Activated T-cell treated with anti-CD3 and anti-CD28 coated beads, Interleukin-2, amount 50 U/mL, for 72 hours (primary cell): ENCODE results near the gene DNAH12. TPM values are rescaled to one million over a fixed set of nuclear protein-coding genes. Genes with fewer than 3 reads are reported as not detected.

Experiments
- ATAC-seq, 2 donors: fragments of 150-1000 bp; cut with Tn5 transposase; replicated peaks in 1 of 2; 2 replicates each; pipeline ENCODE4 v1.10.0; 2021; ENCODE audit warnings: moderate library complexity in 2 of 2, mild to moderate bottlenecking in 1 of 2
- DNase-seq, 2 donors: peaks; one replicate each; pipeline ENCODE4 v3.0.0; 2021 to 2022; ENCODE audit warnings: mixed read lengths in 1 of 2
- H3K27ac Mint-ChIP-seq: one replicate; pipeline ENCODE4 v1.8.0; 2022; ENCODE audit warnings: mild to moderate bottlenecking, moderate library complexity, mixed read lengths
- H3K27me3 Mint-ChIP-seq: one replicate; pipeline ENCODE4 v1.8.0; 2022; ENCODE audit warnings: low read depth, mixed read lengths
- H3K36me3 Mint-ChIP-seq, 2 donors: one replicate each; pipeline ENCODE4 v1.8.0; 2022; ENCODE audit warnings: mixed read lengths in 2 of 2, mild to moderate bottlenecking in 1 of 2; ENCODE audit not compliant: insufficient read depth in 2 of 2
- H3K4me1 Mint-ChIP-seq: one replicate; pipeline ENCODE4 v1.8.0; 2022; ENCODE audit warnings: low read depth, mixed read lengths
- H3K4me3 Mint-ChIP-seq, 2 donors: one replicate each; pipeline ENCODE4 v1.8.0; 2022; ENCODE audit warnings: mild to moderate bottlenecking in 2 of 2, mixed read lengths in 2 of 2, moderate library complexity in 2 of 2
- H3K9me3 Mint-ChIP-seq, 2 donors: one replicate each; pipeline ENCODE4 v1.8.0; 2022; ENCODE audit warnings: mixed read lengths in 2 of 2
- total RNA-seq, 2 donors: library from RNA; stranded (reverse); gene quantifications; one replicate each; pipeline ENCODE4 v1.2.3, GENCODE V29; 2022

The DNAH12 gene
- total RNA-seq, 2 donors from 2014 or later: 0.21 to 0.26 TPM

DNA sequence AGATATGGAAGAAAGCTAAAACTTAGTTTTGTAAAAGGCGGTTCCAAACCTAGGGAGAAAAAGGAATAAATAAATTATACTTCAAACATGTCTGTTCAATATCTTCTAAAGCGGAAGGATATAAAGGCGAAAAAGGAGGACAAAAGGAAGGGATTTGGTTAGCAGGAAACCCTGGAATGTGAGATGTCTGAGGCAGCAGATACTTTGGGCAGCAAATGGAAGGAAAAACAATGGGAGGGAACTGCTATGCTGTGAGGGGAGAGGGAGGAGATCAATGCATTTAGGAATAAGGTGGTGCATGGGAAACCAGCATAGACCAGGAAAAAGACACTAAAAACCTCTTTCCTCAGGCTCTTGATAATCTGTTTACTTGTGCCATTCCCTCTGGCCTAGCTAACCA is 120.8 kb downstream of the DNAH12 start:
- no peak for DNase-seq
- Mint-ChIP-seq H3K4me3 (no peak overlapping the region), H3K9me3 (no peaks in the 10 kb centered on the region), H3K27ac (no peak overlapping the region), H3K27me3 (no peaks in the 10 kb centered on the region), H3K4me1 (no peaks in the 10 kb centered on the region), H3K36me3 (no peaks in the 10 kb centered on the region)
- ATAC-seq: no peak

- Mint-ChIP-seq H3K36me3 (no peaks in the 10 kb centered on the region), H3K4me1 (no peaks in the 10 kb centered on the region), H3K27ac (no peak overlapping the region), H3K9me3 (no peaks in the 10 kb centered on the region), H3K4me3 (no peak overlapping the region), H3K27me3 (no peaks in the 10 kb centered on the region)
- DNase-seq (no peak), ATAC-seq (no peak)
These were observed 122.8 kb downstream of the DNAH12 start for GRCh38 chr3:57421336-57421735.

GRCh38 chr3:57420001-57420400 is 124.1 kb downstream of the DNAH12 start:
- no peaks in the 10 kb centered on the region for H3K9me3 Mint-ChIP-seq
- H3K4me1 Mint-ChIP-seq: no peaks in the 10 kb centered on the region
- H3K36me3 Mint-ChIP-seq: no peaks in the 10 kb centered on the region
- no peak overlapping the region for H3K27ac Mint-ChIP-seq
- DNase-seq (no peak), ATAC-seq (no peak)
- H3K27me3 Mint-ChIP-seq: no peaks in the 10 kb centered on the region
- H3K4me3 Mint-ChIP-seq: no peak overlapping the region

GRCh38 chr3:57411715-57412114 is 132.4 kb downstream of the DNAH12 start:
- Mint-ChIP-seq H3K27me3 (no peaks in the 10 kb centered on the region), H3K4me3 (no peak overlapping the region), H3K9me3 (no peaks in the 10 kb centered on the region), H3K36me3 (no peaks in the 10 kb centered on the region), H3K27ac (no peak overlapping the region), H3K4me1 (no peaks in the 10 kb centered on the region)
- ATAC-seq (no peak), DNase-seq (no peak)

- DNase-seq (no peak), ATAC-seq (no peak)
- Mint-ChIP-seq H3K27me3 (no peaks in the 10 kb centered on the region), H3K36me3 (no peaks in the 10 kb centered on the region), H3K4me1 (no peaks in the 10 kb centered on the region), H3K4me3 (no peak overlapping the region), H3K27ac (no peak overlapping the region), H3K9me3 (no peaks in the 10 kb centered on the region)
These were observed 134.7 kb downstream of the DNAH12 start for GRCh38 chr3:57409471-57409870.

DNA sequence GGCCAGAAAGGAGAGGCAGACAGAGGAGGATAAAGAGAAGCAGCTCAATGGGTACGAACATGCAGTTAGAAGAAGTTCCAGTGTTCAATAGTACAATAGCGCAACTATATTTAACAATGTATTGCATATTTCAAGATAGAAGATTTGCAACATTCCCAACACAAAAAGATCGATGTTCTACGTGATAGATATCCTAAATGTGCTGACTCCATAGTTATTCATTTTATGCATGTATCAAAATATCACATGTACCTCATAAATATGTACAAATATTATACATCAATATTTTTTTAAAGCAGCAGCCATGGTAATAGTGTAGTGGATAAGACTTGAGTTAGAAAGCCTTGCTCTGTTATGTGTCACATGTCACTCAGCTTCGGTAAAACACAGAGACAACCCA is 141.5 kb downstream of the DNAH12 start:
- ATAC-seq (no peak), DNase-seq (no peak)
- Mint-ChIP-seq H3K27ac (no peak overlapping the region), H3K4me1 (peaks cover 5% of the 10 kb centered on the region), H3K4me3 (no peak overlapping the region), H3K27me3 (no peaks in the 10 kb centered on the region), H3K9me3 (no peaks in the 10 kb centered on the region), H3K36me3 (no peaks in the 10 kb centered on the region)

- Mint-ChIP-seq H3K36me3 (no peaks in the 10 kb centered on the region), H3K4me3 (peak overlapping the region; percentile 1 to 15), H3K4me1 (peaks cover 16% of the 10 kb centered on the region), H3K9me3 (no peaks in the 10 kb centered on the region), H3K27me3 (no peaks in the 10 kb centered on the region), H3K27ac (no peak overlapping the region)
- peak; percentile 67 to 71 for DNase-seq
- peak; percentile 99 for ATAC-seq
These were observed 146.7 kb downstream of the DNAH12 start for GRCh38 chr3:57397175-57398026.

GRCh38 chr3:57393977-57394376 is 150.2 kb downstream of the DNAH12 start:
- peaks cover 16% of the 10 kb centered on the region for H3K4me1 Mint-ChIP-seq
- H3K9me3 Mint-ChIP-seq: no peaks in the 10 kb centered on the region
- no peak for ATAC-seq
- DNase-seq: no peak
- no peak overlapping the region for H3K4me3 Mint-ChIP-seq
- H3K27me3 Mint-ChIP-seq: no peaks in the 10 kb centered on the region
- H3K36me3 Mint-ChIP-seq: no peaks in the 10 kb centered on the region
- no peak overlapping the region for H3K27ac Mint-ChIP-seq

GRCh38 chr3:57391767-57392166 is 152.4 kb downstream of the DNAH12 start:
- no peaks in the 10 kb centered on the region for H3K9me3 Mint-ChIP-seq
- H3K4me1 Mint-ChIP-seq: peaks cover 5% of the 10 kb centered on the region
- ATAC-seq (no peak), DNase-seq (no peak)
- H3K27ac Mint-ChIP-seq: no peak overlapping the region
- H3K36me3 Mint-ChIP-seq: no peaks in the 10 kb centered on the region
- no peak overlapping the region for H3K4me3 Mint-ChIP-seq
- H3K27me3 Mint-ChIP-seq: no peaks in the 10 kb centered on the region

DNA sequence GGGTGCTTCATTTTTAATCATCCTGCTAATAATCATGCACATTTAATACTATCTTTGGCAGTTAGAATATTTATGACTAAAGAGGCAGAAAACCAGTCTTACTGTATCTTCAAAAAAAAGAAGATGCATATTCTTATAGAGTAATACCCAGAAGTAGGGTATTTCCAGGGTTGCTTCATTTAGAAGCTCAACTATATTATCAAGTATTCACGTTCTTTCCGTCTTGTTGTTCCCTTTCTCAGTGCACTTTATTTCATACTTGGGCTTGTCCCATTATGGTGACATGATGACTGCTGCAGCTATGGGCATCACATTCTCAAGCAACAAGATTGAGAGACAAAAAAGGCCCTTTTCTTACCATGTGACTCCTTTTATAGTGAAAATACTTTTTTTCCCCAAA is 154.9 kb downstream of the DNAH12 start:
- no peaks in the 10 kb centered on the region for H3K9me3 Mint-ChIP-seq
- H3K36me3 Mint-ChIP-seq: no peaks in the 10 kb centered on the region
- no peak for ATAC-seq
- H3K4me1 Mint-ChIP-seq: peaks cover 3% of the 10 kb centered on the region
- no peaks in the 10 kb centered on the region for H3K27me3 Mint-ChIP-seq
- no peak overlapping the region for H3K27ac Mint-ChIP-seq
- no peak overlapping the region for H3K4me3 Mint-ChIP-seq
- no peak for DNase-seq

DNA sequence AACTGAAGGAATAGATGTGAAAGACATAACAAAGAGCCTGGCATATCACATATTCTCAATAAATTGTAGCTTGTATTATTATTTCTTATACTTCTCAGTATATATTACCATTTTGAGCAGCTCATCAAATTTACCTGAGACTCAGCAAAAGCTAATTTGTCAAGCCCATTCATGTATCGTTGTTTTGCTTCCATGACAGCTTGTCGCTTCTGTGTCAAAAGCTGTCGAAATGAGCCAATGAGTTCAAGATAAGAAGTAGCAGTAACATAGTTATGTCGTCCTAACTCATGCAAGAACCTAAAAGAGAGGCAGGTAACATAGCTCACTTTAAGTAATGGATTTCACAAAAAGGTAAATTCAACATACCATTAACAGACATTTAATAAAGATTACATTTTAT is 157.8 kb downstream of the DNAH12 start:
- H3K27ac Mint-ChIP-seq: no peak overlapping the region

GRCh38 chr3:57385498-57385897 is 158.6 kb downstream of the DNAH12 start:
- H3K4me3 Mint-ChIP-seq: no peak overlapping the region
- no peak overlapping the region for H3K27ac Mint-ChIP-seq
- H3K36me3 Mint-ChIP-seq: no peaks in the 10 kb centered on the region
- DNase-seq: no peak
- no peaks in the 10 kb centered on the region for H3K4me1 Mint-ChIP-seq
- H3K9me3 Mint-ChIP-seq: no peaks in the 10 kb centered on the region
- no peaks in the 10 kb centered on the region for H3K27me3 Mint-ChIP-seq
- no peak for ATAC-seq

More for the DNA sequence above, 157.8 kb downstream of the DNAH12 start:
- no peaks in the 10 kb centered on the region for H3K36me3 Mint-ChIP-seq
- no peaks in the 10 kb centered on the region for H3K27me3 Mint-ChIP-seq
- no peak overlapping the region for H3K4me3 Mint-ChIP-seq
- no peak for ATAC-seq
- no peaks in the 10 kb centered on the region for H3K4me1 Mint-ChIP-seq
- H3K9me3 Mint-ChIP-seq: no peaks in the 10 kb centered on the region
- DNase-seq: no peak

DNA sequence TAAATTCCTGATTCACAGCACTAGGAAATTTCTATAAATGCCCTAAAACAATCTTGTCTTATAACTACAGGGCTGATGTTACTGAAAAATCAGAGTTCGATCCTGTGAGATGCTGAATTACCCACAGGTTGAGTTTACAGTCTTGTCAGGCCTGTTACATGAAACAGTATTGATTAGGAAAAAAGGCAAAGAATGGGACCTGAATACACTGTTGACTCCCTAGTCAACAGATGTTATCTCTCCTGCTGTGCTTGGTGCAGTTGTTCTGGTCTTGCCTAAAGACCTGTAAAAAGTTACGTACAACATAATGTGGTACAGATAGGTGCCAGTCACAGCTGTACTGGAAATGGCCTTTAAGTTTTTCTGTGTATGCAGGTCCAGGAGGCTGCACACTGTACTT is 160.3 kb downstream of the DNAH12 start:
- no peak for DNase-seq
- Mint-ChIP-seq H3K9me3 (no peaks in the 10 kb centered on the region), H3K27ac (no peak overlapping the region), H3K36me3 (no peaks in the 10 kb centered on the region), H3K4me3 (no peak overlapping the region), H3K4me1 (no peaks in the 10 kb centered on the region), H3K27me3 (peaks cover 2% of the 10 kb centered on the region)
- ATAC-seq: no peak

GRCh38 chr3:57383406-57383805 is 160.7 kb downstream of the DNAH12 start:
- Mint-ChIP-seq H3K4me3 (no peak overlapping the region), H3K27me3 (peaks cover 6% of the 10 kb centered on the region), H3K9me3 (no peaks in the 10 kb centered on the region), H3K27ac (no peak overlapping the region), H3K36me3 (no peaks in the 10 kb centered on the region), H3K4me1 (no peaks in the 10 kb centered on the region)
- ATAC-seq (no peak), DNase-seq (no peak)
